ENCODE data around the gene MNAT1. TPM values are rescaled to one million over a fixed set of nuclear protein-coding genes. Genes with fewer than 3 reads are reported as not detected.

Gene MNAT1
- 10 to 100 TPM; 48.2 to 52.4 TPM for total RNA-seq

- H3K9me3 Mint-ChIP-seq, result no peaks in the 10 kb centered on the region
- peaks cover 26 to 32% of the 10 kb centered on the region in 2 donors for H3K4me1 Mint-ChIP-seq (ENCODE audit: low read depth in 2 of 2)
- H3K4me3 Mint-ChIP-seq, result peak within 1 kb of the TSS; percentile 100
- DNase-seq (ENCODE audit: low spot score) (peak; percentile 82), ATAC-seq (peak; percentile 93 to 97)
- peak within 1 kb of the TSS; percentile 89 to 99 for H3K27ac Mint-ChIP-seq
- H3K36me3 Mint-ChIP-seq, result peaks cover 5% of the 10 kb centered on the region
- peaks cover 9 to 12% of the 10 kb centered on the region in 2 donors for H3K27me3 Mint-ChIP-seq
Observed at GRCh38 chr14:60734465-60735242, at the start of gene MNAT1. TSS of gene MNAT1 (plus strand) at chr14:60734761. CDS start at chr14:60734863, 102 bp downstream.

- DNase-seq (ENCODE audit: low spot score), result no peak
- H3K27me3 Mint-ChIP-seq, result peaks cover 0 to 8% of the 10 kb centered on the region in 2 donors
- ATAC-seq, result no peak
- H3K36me3 Mint-ChIP-seq, result no peaks in the 10 kb centered on the region
- H3K9me3 Mint-ChIP-seq, result no peaks in the 10 kb centered on the region
- H3K4me3 Mint-ChIP-seq, result no peak overlapping the region
- no peak overlapping the region for H3K27ac Mint-ChIP-seq
- no peaks in the 10 kb centered on the region for H3K4me1 Mint-ChIP-seq (ENCODE audit: low read depth in 2 of 2)
Observed at GRCh38 chr14:60686865-60687264, 47.7 kb upstream of the MNAT1 start.

DNA sequence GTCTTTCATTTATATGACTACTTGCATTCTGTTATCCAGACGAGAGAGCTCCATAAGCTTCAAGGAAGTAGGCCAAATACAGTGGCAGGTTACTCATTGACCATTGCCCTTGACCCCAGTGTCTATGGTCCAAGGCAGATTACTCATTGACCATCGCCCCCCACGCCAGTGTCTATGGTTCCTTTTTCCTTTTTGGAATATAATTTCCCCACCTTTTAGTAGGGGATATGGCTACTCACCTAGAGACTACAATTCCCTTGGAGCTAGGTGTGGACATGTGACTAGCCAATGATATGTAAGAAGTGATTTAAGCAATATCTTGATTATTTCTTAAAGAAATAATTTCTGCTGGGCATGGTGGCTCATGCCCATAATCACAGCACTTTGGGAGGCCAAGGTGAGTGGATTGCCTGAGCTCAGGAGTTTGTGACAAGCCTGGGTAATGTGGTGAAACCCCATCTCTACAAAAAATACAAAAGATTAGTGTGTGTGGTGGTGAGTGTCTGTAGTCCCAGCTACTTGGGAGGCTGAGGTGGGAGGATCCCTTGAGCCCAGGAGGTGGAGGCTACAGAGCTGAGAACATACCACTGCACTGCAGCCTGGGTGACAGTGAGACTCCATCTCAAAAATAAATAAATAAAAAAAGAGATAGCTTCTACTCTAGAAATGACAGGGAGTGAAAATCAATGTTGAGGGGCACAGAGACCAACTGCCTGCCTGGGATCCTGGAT lies 43.0 kb upstream of the MNAT1 start:
- no peak for DNase-seq (ENCODE audit: low spot score)
- H3K36me3 Mint-ChIP-seq, result no peaks in the 10 kb centered on the region
- ATAC-seq, result no peak
- no peak overlapping the region for H3K27ac Mint-ChIP-seq
- peaks cover 7 to 32% of the 10 kb centered on the region in 2 donors for H3K27me3 Mint-ChIP-seq
- no peak overlapping the region for H3K4me3 Mint-ChIP-seq
- peaks cover under 1% of the 10 kb centered on the region for H3K9me3 Mint-ChIP-seq
- H3K4me1 Mint-ChIP-seq (ENCODE audit: low read depth in 2 of 2), result no peaks in the 10 kb centered on the region

DNA sequence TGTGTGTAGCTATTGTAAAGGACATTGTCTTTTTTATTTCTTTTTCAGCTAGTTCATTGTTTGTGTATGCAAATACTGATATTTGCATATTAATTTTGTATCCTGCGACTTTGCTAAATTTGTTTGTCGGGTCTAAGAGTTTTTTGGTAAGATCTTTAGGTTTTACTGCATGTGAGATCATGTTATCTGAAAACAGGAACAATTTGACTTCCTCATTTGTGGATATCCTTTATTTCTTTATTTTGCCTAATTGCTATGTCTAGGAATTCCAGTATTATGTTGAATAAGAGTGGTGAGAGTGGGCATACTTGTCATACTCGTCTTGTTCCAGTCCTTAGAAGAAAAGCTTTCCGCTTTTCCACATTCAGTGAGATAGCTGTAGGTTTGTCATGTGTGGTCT lies 39.2 kb upstream of the MNAT1 start:
- H3K4me3 Mint-ChIP-seq, result no peak overlapping the region
- ATAC-seq (no peak), DNase-seq (ENCODE audit: low spot score) (no peak)
- peaks cover 3% of the 10 kb centered on the region for H3K9me3 Mint-ChIP-seq
- peaks cover 24 to 48% of the 10 kb centered on the region in 2 donors for H3K27me3 Mint-ChIP-seq
- no peaks in the 10 kb centered on the region for H3K4me1 Mint-ChIP-seq (ENCODE audit: low read depth in 2 of 2)
- H3K27ac Mint-ChIP-seq, result no peak overlapping the region
- H3K36me3 Mint-ChIP-seq, result peaks cover 4% of the 10 kb centered on the region

GRCh38 chr14:60700598-60700997 lies 34.0 kb upstream of the MNAT1 start:
- DNase-seq (ENCODE audit: low spot score), result no peak
- Mint-ChIP-seq H3K9me3 (peaks cover 16% of the 10 kb centered on the region), H3K27me3 (peaks cover 30 to 45% of the 10 kb centered on the region in 2 donors), H3K4me3 (no peak overlapping the region), H3K4me1 (ENCODE audit: low read depth in 2 of 2) (no peaks in the 10 kb centered on the region), H3K27ac (no peak overlapping the region), H3K36me3 (peaks cover 18% of the 10 kb centered on the region)
- ATAC-seq, result no peak

GRCh38 chr14:60705100-60705499 lies 29.5 kb upstream of the MNAT1 start:
- Mint-ChIP-seq H3K4me3 (no peak overlapping the region), H3K36me3 (peaks cover 17% of the 10 kb centered on the region), H3K4me1 (ENCODE audit: low read depth in 2 of 2) (no peaks in the 10 kb centered on the region), H3K27me3 (peaks cover 27 to 40% of the 10 kb centered on the region in 2 donors), H3K27ac (no peak overlapping the region), H3K9me3 (peaks cover 13% of the 10 kb centered on the region)
- DNase-seq (ENCODE audit: low spot score) (no peak), ATAC-seq (no peak)

GRCh38 chr14:60707858-60708257 lies 26.7 kb upstream of the MNAT1 start:
- Mint-ChIP-seq H3K27me3 (peaks cover 20 to 31% of the 10 kb centered on the region in 2 donors), H3K9me3 (no peaks in the 10 kb centered on the region), H3K36me3 (no peaks in the 10 kb centered on the region), H3K27ac (no peak overlapping the region), H3K4me3 (no peak overlapping the region), H3K4me1 (ENCODE audit: low read depth in 2 of 2) (no peaks in the 10 kb centered on the region)
- DNase-seq (ENCODE audit: low spot score) (no peak), ATAC-seq (no peak)

- DNase-seq (ENCODE audit: low spot score), result no peak
- ATAC-seq, result no peak
- Mint-ChIP-seq H3K9me3 (no peaks in the 10 kb centered on the region), H3K4me1 (ENCODE audit: low read depth in 2 of 2) (no peaks in the 10 kb centered on the region), H3K27me3 (peaks cover 19 to 45% of the 10 kb centered on the region in 2 donors), H3K36me3 (no peaks in the 10 kb centered on the region), H3K27ac (no peak overlapping the region), H3K4me3 (no peak overlapping the region)
Observed at GRCh38 chr14:60710494-60710893, 24.1 kb upstream of the MNAT1 start.

DNA sequence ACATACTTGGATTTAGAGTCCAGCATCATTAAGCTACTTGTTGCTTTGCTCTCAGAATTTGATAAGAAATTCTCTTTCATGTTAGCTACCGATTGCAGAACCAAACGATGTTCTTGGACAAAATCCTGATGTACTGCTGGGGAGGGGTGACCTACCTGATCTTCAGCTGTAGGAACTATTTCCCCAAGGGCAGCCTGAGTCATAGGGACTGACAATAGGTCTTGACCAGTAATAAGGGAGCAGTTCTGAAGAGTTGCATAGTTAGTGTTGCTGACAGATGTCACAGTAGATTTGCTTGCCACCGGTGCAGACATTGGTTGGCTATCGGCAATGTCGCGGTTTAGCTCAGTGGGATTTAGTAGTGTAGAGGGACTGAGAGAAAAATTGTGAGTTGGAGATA lies 21.0 kb upstream of the MNAT1 start:
- no peak for DNase-seq (ENCODE audit: low spot score)
- Mint-ChIP-seq H3K4me3 (no peak overlapping the region), H3K9me3 (no peaks in the 10 kb centered on the region), H3K27ac (no peak overlapping the region), H3K36me3 (no peaks in the 10 kb centered on the region), H3K4me1 (ENCODE audit: low read depth in 2 of 2) (no peaks in the 10 kb centered on the region), H3K27me3 (peaks cover 10 to 41% of the 10 kb centered on the region in 2 donors)
- no peak for ATAC-seq

DNA sequence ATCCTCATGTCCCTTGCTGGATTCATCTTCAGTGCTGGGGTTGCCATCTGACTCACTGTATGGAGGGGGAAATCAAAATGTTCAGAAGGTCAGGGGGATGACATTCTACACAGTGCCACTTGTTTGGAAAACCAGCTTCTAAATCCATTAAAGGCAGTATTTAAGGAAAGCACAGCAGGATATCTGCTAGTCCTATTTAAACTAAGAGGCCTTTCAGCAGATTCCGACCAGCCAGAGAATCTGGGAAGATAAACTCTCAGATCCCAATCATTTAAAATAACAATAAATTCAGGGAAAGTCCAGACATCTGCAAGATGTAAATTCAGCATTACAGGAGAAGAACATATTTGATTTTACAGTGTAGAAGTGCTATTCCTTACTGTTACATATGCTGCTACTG lies 14.2 kb upstream of the MNAT1 start:
- no peaks in the 10 kb centered on the region for H3K9me3 Mint-ChIP-seq
- no peak overlapping the region for H3K27ac Mint-ChIP-seq
- peak overlapping the region; percentile 15 for H3K4me3 Mint-ChIP-seq
- H3K27me3 Mint-ChIP-seq, result peaks cover 37 to 45% of the 10 kb centered on the region in 2 donors
- H3K36me3 Mint-ChIP-seq, result no peaks in the 10 kb centered on the region
- ATAC-seq (no peak), DNase-seq (ENCODE audit: low spot score) (no peak)
- peaks cover 11 to 18% of the 10 kb centered on the region in 2 donors for H3K4me1 Mint-ChIP-seq (ENCODE audit: low read depth in 2 of 2)

- ATAC-seq (no peak), DNase-seq (ENCODE audit: low spot score) (no peak)
- peaks cover 11 to 18% of the 10 kb centered on the region in 2 donors for H3K4me1 Mint-ChIP-seq (ENCODE audit: low read depth in 2 of 2)
- H3K27ac Mint-ChIP-seq, result no peak overlapping the region
- peak overlapping the region; percentile 47 for H3K4me3 Mint-ChIP-seq
- no peaks in the 10 kb centered on the region for H3K36me3 Mint-ChIP-seq
- H3K27me3 Mint-ChIP-seq, result peaks cover 39 to 47% of the 10 kb centered on the region in 2 donors
- no peaks in the 10 kb centered on the region for H3K9me3 Mint-ChIP-seq
Observed at GRCh38 chr14:60720962-60721325, 13.6 kb upstream of the MNAT1 start.

DNA sequence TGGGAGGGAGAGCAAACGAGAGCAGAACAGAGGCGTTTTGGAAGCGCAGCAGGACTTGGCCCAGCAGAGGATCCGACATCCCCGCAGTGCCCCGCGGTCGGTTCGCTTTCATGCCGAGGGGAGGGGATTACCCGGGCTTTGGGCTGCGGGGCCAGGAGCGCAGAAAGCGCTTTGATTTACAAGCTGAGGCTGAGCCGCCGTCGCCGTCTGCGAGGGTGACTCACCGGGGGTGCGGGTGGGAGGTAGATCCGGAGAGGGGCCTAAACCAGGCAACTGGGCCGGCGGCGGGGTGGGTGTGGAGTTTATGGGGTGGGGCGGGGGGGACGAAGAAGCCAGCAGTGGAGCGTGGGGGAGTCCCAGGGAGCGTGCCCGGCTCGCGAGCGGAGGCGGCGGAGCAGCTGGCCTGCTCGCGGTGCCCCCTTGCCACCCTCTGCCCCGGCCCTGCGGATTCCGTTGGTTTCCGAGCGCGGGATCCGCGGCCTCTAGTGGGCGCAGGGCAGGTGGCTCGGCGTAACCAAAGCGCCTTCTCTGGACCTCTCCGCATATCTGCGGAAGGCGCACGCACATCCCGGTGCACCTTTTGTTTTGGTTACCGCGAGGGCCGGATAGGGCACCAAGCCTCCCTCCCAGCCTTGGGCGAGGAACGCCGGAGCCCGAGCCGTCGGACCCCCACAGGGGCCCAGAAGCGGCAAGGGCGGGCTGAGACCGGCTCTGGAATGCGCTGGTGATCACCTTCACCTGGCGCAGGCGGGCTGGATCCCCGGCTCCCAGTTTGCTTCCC lies 13.0 kb upstream of the MNAT1 start:
- H3K4me1 Mint-ChIP-seq (ENCODE audit: low read depth in 2 of 2), result peaks cover 11 to 18% of the 10 kb centered on the region in 2 donors
- H3K36me3 Mint-ChIP-seq, result no peaks in the 10 kb centered on the region
- H3K27me3 Mint-ChIP-seq, result peaks cover 39 to 47% of the 10 kb centered on the region in 2 donors
- H3K27ac Mint-ChIP-seq, result no peak overlapping the region
- ATAC-seq (peak; percentile 48 to 50), DNase-seq (ENCODE audit: low spot score) (peak; percentile 67)
- H3K4me3 Mint-ChIP-seq, result peak overlapping the region; percentile 88
- no peaks in the 10 kb centered on the region for H3K9me3 Mint-ChIP-seq

GRCh38 chr14:60722107-60722356 lies 12.5 kb upstream of the MNAT1 start:
- Mint-ChIP-seq H3K36me3 (no peaks in the 10 kb centered on the region), H3K27me3 (peaks cover 44 to 52% of the 10 kb centered on the region in 2 donors), H3K4me3 (peak overlapping the region; percentile 88), H3K27ac (no peak overlapping the region), H3K9me3 (no peaks in the 10 kb centered on the region), H3K4me1 (ENCODE audit: low read depth in 2 of 2) (peaks cover 11 to 18% of the 10 kb centered on the region in 2 donors)
- DNase-seq (ENCODE audit: low spot score) (no peak), ATAC-seq (no peak)
